HG03575 (cell line): ENCODE measurements around the gene PTPRT.

Experiments
- ATAC-seq: cut with Tn5 transposase; IDR thresholded peaks from one replicate; pipeline ENCODE4 v1.9.1; 2021; ENCODE audit not compliant: unreplicated experiment, insufficient number of reproducible peaks, low FRiP score; ENCODE audit errors: extremely low read depth

Gene PTPRT

GRCh38 chr20:43140726-43141125 is 49.0 kb downstream of the PTPRT start:
- ATAC-seq: no peak

- no peak for ATAC-seq
Observed at GRCh38 chr20:43138061-43138770, 51.5 kb downstream of the PTPRT start.

GRCh38 chr20:43137160-43137559 is 52.5 kb downstream of the PTPRT start:
- ATAC-seq: no peak

- ATAC-seq: no peak
Observed at GRCh38 chr20:43124241-43124640, 65.5 kb downstream of the PTPRT start.

- no peak for ATAC-seq
Observed at GRCh38 chr20:43123180-43123579, 66.5 kb downstream of the PTPRT start.

- ATAC-seq: no peak
Observed at GRCh38 chr20:43119720-43120119, 70.0 kb downstream of the PTPRT start.

GRCh38 chr20:43102394-43102793 is 87.3 kb downstream of the PTPRT start:
- no peak for ATAC-seq

GRCh38 chr20:43096931-43097260 is 92.8 kb downstream of the PTPRT start:
- no peak for ATAC-seq

GRCh38 chr20:43096126-43096930 is 93.4 kb downstream of the PTPRT start:
- no peak for ATAC-seq

GRCh38 chr20:43095034-43095433 is 94.7 kb downstream of the PTPRT start:
- ATAC-seq: no peak

- ATAC-seq: no peak
Observed at GRCh38 chr20:43092386-43093088, 97.2 kb downstream of the PTPRT start.

- no peak for ATAC-seq
Observed at GRCh38 chr20:43068482-43068881, 121.2 kb downstream of the PTPRT start.

- no peak for ATAC-seq
Observed at GRCh38 chr20:43066125-43066524, 123.6 kb downstream of the PTPRT start.

GRCh38 chr20:43065299-43065698 is 124.4 kb downstream of the PTPRT start:
- no peak for ATAC-seq

GRCh38 chr20:43058077-43058476 is 131.6 kb downstream of the PTPRT start:
- no peak for ATAC-seq

GRCh38 chr20:43057317-43057716 is 132.4 kb downstream of the PTPRT start:
- no peak for ATAC-seq

- ATAC-seq: no peak
Observed at GRCh38 chr20:43055181-43055884, 134.4 kb downstream of the PTPRT start.

GRCh38 chr20:43052532-43052931 is 137.2 kb downstream of the PTPRT start:
- no peak for ATAC-seq

GRCh38 chr20:43046966-43047365 is 142.7 kb downstream of the PTPRT start:
- no peak for ATAC-seq
